Endodermal cell (in vitro differentiated cells): Measurements from ENCODE around the gene ACTN1. TPM values are rescaled to one million over a fixed set of nuclear protein-coding genes. Genes with fewer than 3 reads are reported as not detected.
A peak's percentile ranks its signal among the peaks of the same experiment; 100 is the strongest.

Source experiments
- DNase-seq: peaks from one replicate; pipeline ENCODE4 v3.0.0-alpha.2; 2017
- H3K27ac ChIP-seq: 2 replicates; pipeline ENCODE4 v1.5.1; 2013; ENCODE audit warnings: mild to moderate bottlenecking, low read depth, low read length, moderate library complexity
- H3K27me3 ChIP-seq: 2 replicates; pipeline ENCODE4 v1.6.1; 2013; ENCODE audit warnings: mild to moderate bottlenecking, low read length, moderate library complexity; ENCODE audit not compliant: insufficient read depth, control insufficient read depth, poor library complexity, severe bottlenecking
- H3K36me3 ChIP-seq: 2 replicates; pipeline ENCODE4 v1.7.0; 2013; ENCODE audit warnings: mild to moderate bottlenecking, low read length, moderate library complexity; ENCODE audit not compliant: control insufficient read depth, insufficient read depth
- H3K4me1 ChIP-seq: one replicate; pipeline ENCODE4 v1.7.0; 2013; ENCODE audit warnings: low read length; ENCODE audit not compliant: control insufficient read depth, insufficient read depth
- H3K4me3 ChIP-seq: 2 replicates; pipeline ENCODE4 v1.5.1; 2013; ENCODE audit warnings: mild to moderate bottlenecking, low read length, moderate library complexity
- H3K9ac ChIP-seq: 2 replicates; pipeline ENCODE4 v1.6.1; 2013; ENCODE audit warnings: mild to moderate bottlenecking, low read length, moderate library complexity; ENCODE audit not compliant: poor library complexity, severe bottlenecking; ENCODE audit errors: extremely low read depth
- H3K9me3 ChIP-seq: 2 replicates; pipeline ENCODE4 v1.6.1; 2013; ENCODE audit warnings: mild to moderate bottlenecking, low read length, moderate library complexity; ENCODE audit not compliant: control insufficient read depth
- H3K27ac Mint-ChIP-seq: 2 replicates; pipeline ENCODE4 v1.8.0; 2020; ENCODE audit warnings: mixed read lengths
- H3K27me3 Mint-ChIP-seq: 2 replicates; pipeline ENCODE4 v1.8.0; 2021; ENCODE audit warnings: mild to moderate bottlenecking, mixed read lengths; ENCODE audit not compliant: insufficient read depth
- H3K36me3 Mint-ChIP-seq: 2 replicates; pipeline ENCODE4 v1.8.0; 2020; ENCODE audit warnings: low read depth, mixed read lengths
- H3K4me1 Mint-ChIP-seq: 2 replicates; pipeline ENCODE4 v1.8.0; 2020; ENCODE audit warnings: mixed read lengths
- H3K4me3 Mint-ChIP-seq: 2 replicates; pipeline ENCODE4 v1.8.0; 2020; ENCODE audit warnings: mild to moderate bottlenecking, moderate library complexity, mixed read lengths
- H3K9me3 Mint-ChIP-seq: 2 replicates; pipeline ENCODE4 v1.8.0; 2020; ENCODE audit warnings: mild to moderate bottlenecking, mixed read lengths
- CTCF ChIP-seq: fragments of 200-600 bp; sonication (generic); conservative IDR thresholded peaks from 2 replicates; pipeline ENCODE4 v1.5.0; 2021; ENCODE audit warnings: antibody characterized with exemption, mild to moderate bottlenecking
- WGBS, 2 experiments: methylation state at CpG; one replicate each; pipeline versions ENCODE4 v1.1.5 to v1.1.7; 2013; ENCODE audit warnings: missing lambda C conversion rate in 2 of 2, mixed read lengths in 1 of 2; ENCODE audit not compliant: insufficient coverage in 1 of 2, insufficient read length in 1 of 2; 5-methylcytosine and 5-hydroxymethylcytosine counted together
- total RNA-seq, 2 donors: library from RNA; stranded (reverse); fragmentation: NEBNext Ultra II Directional in 1 of 2; extraction: Animal tissue kit (Norgen Biotek cat#: 25700) in 1 of 2; gene quantifications; 2 replicates in 1 of 2; 3 replicates in 1 of 2; pipeline ENCODE4 v1.2.1, GENCODE V29; 2021

The ACTN1 gene
- total RNA-seq, 2 donors from 2014 or later: 190 to 275 TPM

DNA sequence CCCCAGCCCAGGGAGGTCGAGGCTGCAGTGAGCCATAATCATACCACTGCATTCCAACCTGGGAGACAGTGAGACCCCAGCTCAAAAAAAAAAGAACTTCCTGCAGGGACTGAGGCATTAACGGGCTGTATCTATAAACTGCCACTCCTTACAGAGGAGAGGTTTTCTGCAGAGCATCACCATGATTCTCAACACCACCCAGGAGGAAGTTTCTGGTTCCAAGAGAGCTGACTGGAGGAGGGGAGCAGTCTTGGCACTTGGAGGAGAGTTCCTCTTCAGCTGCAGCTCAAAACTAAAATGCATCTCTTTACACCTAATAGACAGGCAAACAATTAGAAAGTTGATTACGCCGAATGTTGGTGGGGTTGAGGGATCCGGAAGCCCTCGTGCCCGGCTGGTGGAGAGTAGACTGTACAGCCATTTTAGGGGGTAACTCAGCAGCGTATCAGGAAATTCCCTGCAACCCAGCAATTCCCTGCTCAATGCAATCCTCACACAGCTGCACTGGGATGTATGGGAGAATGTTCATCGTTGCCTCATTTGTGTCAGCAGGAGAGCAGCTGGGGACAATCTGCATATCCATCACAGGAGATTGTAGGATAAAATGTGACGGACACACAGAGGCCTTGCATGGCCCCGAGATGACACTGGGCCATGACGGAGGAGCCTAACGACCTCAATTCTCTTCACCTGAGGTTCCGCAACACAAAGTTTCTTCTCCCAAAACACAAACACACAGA is 36.6 kb downstream of the ACTN1 start:
- WGBS, 2 experiments: 78 to 86% methylated on average over 4 to 14 of the region's 14 CpGs
- Mint-ChIP-seq H3K9me3 (no peaks in the 10 kb centered on the region), H3K36me3 (no peaks in the 10 kb centered on the region), H3K4me1 (peaks cover 84% of the 10 kb centered on the region), H3K27me3 (no peaks in the 10 kb centered on the region), H3K4me3 (no peak overlapping the region), H3K27ac (peak overlapping the region; percentile 88)
- Histone ChIP-seq H3K4me3 (no peak overlapping the region), H3K36me3 (peaks cover 24% of the 10 kb centered on the region), H3K4me1 (peaks cover 43% of the 10 kb centered on the region), H3K9ac (no peak overlapping the region), H3K9me3 (no peaks in the 10 kb centered on the region), H3K27ac (no peak overlapping the region), H3K27me3 (no peaks in the 10 kb centered on the region)
- DNase-seq: no peak
- no peak for TF ChIP-seq CTCF

GRCh38 chr14:68941820-68942219 is 37.3 kb downstream of the ACTN1 start:
- DNase-seq: peak; percentile 95
- Mint-ChIP-seq H3K4me3 (no peak overlapping the region), H3K36me3 (no peaks in the 10 kb centered on the region), H3K27me3 (no peaks in the 10 kb centered on the region), H3K9me3 (no peaks in the 10 kb centered on the region), H3K27ac (peak overlapping the region; percentile 88), H3K4me1 (peaks cover 82% of the 10 kb centered on the region)
- Histone ChIP-seq H3K27ac (no peak overlapping the region), H3K36me3 (peaks cover 25% of the 10 kb centered on the region), H3K9me3 (no peaks in the 10 kb centered on the region), H3K27me3 (no peaks in the 10 kb centered on the region), H3K9ac (no peak overlapping the region), H3K4me1 (peaks cover 44% of the 10 kb centered on the region), H3K4me3 (no peak overlapping the region)
- peak; percentile 78 for TF ChIP-seq CTCF
- 73 to 83% methylated on average over 3 to 5 of the region's 5 CpGs for WGBS, 2 experiments

GRCh38 chr14:68940614-68941185 is 38.4 kb downstream of the ACTN1 start:
- TF ChIP-seq CTCF: no peak
- Histone ChIP-seq H3K9me3 (no peaks in the 10 kb centered on the region), H3K4me3 (no peak overlapping the region), H3K36me3 (peaks cover 31% of the 10 kb centered on the region), H3K27ac (no peak overlapping the region), H3K27me3 (no peaks in the 10 kb centered on the region), H3K9ac (no peak overlapping the region), H3K4me1 (peaks cover 46% of the 10 kb centered on the region)
- no peak for DNase-seq
- Mint-ChIP-seq H3K36me3 (peaks cover 2% of the 10 kb centered on the region), H3K27ac (peak overlapping the region; percentile 76), H3K4me1 (peaks cover 84% of the 10 kb centered on the region), H3K4me3 (no peak overlapping the region), H3K27me3 (no peaks in the 10 kb centered on the region), H3K9me3 (no peaks in the 10 kb centered on the region)
- WGBS, 2 experiments: 85 to 92% methylated on average over 2 to 3 of the region's 3 CpGs
